Muscle layer of colon (tissue), 2 donors: ENCODE data around the gene RAB26.

Experiments
- H3K27ac ChIP-seq: one replicate; pipeline ENCODE4 v1.7.0; 2013; ENCODE audit warnings: low read depth, mild to moderate bottlenecking, low read length, moderate library complexity
- H3K27me3 ChIP-seq, 2 donors: one replicate each; pipeline ENCODE4 v1.7.0; 2013; ENCODE audit warnings: low read length in 2 of 2, mild to moderate bottlenecking in 2 of 2; ENCODE audit not compliant: insufficient read depth in 2 of 2, control insufficient read depth in 1 of 2
- H3K36me3 ChIP-seq: one replicate; pipeline ENCODE4 v1.7.0; 2013; ENCODE audit warnings: mild to moderate bottlenecking, low read length; ENCODE audit not compliant: insufficient read depth
- H3K4me1 ChIP-seq: one replicate; pipeline ENCODE4 v1.7.0; 2013; ENCODE audit warnings: mild to moderate bottlenecking, low read length; ENCODE audit not compliant: insufficient read depth
- H3K4me3 ChIP-seq, 2 donors: one replicate each; pipeline ENCODE4 v1.7.0; 2013; ENCODE audit warnings: low read length in 2 of 2, low read depth in 1 of 2, mild to moderate bottlenecking in 1 of 2, moderate library complexity in 1 of 2
- H3K9ac ChIP-seq: one replicate; pipeline ENCODE4 v1.7.0; 2013; ENCODE audit warnings: low read length
- H3K9me3 ChIP-seq: one replicate; pipeline ENCODE4 v1.7.0; 2013; ENCODE audit warnings: mild to moderate bottlenecking, low read length
- donor health status: abdominal sarcoma.
- donor health status: Adenocarcinoma of cecum.

RAB26 gene

GRCh38 chr16:2189252-2189893 lies 40.9 kb downstream of the RAB26 start:
- Histone ChIP-seq H3K4me1 (no peaks in the 10 kb centered on the region), H3K9ac (no peak overlapping the region), H3K36me3 (no peaks in the 10 kb centered on the region), H3K27me3 (peaks cover 0 to 10% of the 10 kb centered on the region in 2 donors), H3K9me3 (no peaks in the 10 kb centered on the region), H3K4me3 (no peak overlapping the region), H3K27ac (no peak overlapping the region)

DNA sequence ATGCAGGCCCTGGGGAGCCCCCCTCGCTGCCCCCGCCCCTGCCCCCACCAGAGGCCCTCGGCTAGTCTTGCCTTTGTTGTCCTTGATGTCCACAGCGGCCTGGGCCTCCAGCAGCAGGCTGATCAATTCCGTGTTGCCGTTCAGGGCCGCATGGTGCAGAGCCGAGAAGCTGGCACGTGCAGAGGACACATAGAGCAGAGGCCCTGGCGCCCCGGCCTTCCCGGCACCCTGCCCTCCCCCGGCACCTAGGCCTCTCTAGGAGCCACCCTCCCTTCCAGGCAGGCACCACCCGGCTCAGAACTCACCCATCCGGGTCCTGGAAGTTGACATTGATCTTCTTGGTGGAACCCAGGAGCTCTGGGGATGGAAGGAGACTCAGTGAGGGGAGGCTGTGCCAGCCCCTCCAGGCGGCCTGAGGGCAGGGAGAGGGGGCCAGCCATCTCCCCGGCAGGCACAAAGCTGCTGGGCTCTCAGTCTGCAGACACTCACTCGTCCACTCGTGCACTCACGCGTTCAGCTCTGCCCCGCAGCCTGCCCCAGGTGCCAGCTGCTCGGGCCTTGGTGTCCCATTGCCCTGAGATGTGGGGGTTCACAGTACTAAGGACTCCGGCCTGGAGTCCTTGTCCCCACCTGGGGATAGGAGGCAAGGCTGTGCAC lies 41.7 kb downstream of the RAB26 start:
- peaks cover 2 to 18% of the 10 kb centered on the region in 2 donors for H3K27me3 ChIP-seq
- no peak overlapping the region for H3K9ac ChIP-seq
- H3K9me3 ChIP-seq = no peaks in the 10 kb centered on the region
- no peak overlapping the region for H3K27ac ChIP-seq
- no peaks in the 10 kb centered on the region for H3K36me3 ChIP-seq
- H3K4me3 ChIP-seq = no peak overlapping the region
- no peaks in the 10 kb centered on the region for H3K4me1 ChIP-seq

DNA sequence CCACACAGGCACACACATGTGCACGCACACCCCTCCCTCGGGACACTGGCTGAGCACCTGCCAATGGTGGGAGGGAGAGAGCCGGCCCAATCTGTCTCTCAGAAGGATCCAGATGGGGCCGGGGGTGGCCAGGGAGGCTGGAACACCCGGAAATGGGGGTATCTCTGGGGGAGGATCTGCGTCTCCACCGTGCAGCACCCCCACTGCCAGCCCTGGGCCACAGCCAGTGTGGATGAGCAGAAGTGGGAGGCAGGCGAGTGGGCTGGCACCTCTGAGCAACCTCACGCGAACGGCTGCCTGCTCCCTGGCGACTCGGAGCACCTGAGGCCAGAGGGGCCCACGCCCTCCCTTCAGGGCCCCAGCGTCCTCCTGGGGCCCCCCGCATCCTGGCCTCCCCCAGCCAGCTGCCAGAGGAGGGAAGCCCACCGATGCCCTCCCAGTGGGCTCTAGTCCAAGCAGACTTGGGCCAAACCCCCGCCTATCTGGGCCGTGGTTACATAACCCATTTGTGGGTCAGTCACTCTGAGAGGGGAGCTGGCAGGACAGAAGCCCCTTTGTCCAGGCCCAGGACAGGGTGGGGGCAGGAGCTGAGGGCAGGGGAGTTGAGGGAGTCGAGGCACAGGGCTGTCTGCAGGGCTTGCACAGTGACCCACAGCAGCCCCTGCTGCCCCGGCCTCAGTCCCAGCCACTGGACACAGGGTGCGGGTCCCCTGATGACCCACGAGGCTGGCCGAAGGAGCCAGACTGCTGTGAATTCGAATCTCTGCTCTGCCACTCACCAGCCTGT lies 42.4 kb downstream of the RAB26 start:
- no peaks in the 10 kb centered on the region for H3K9me3 ChIP-seq
- peaks cover 5% of the 10 kb centered on the region for H3K4me1 ChIP-seq
- H3K27ac ChIP-seq = no peak overlapping the region
- no peak overlapping the region for H3K4me3 ChIP-seq
- peaks cover 9 to 25% of the 10 kb centered on the region in 2 donors for H3K27me3 ChIP-seq
- no peaks in the 10 kb centered on the region for H3K36me3 ChIP-seq
- no peak overlapping the region for H3K9ac ChIP-seq

GRCh38 chr16:2191446-2191706 lies 43.0 kb downstream of the RAB26 start:
- H3K9ac ChIP-seq = no peak overlapping the region

GRCh38 chr16:2194166-2194834 lies 45.9 kb downstream of the RAB26 start:
- Histone ChIP-seq H3K4me1 (peaks cover 5% of the 10 kb centered on the region), H3K27me3 (peaks cover 15 to 42% of the 10 kb centered on the region in 2 donors), H3K36me3 (no peaks in the 10 kb centered on the region), H3K9ac (no peak overlapping the region), H3K27ac (no peak overlapping the region), H3K4me3 (no peak overlapping the region), H3K9me3 (no peaks in the 10 kb centered on the region)

More at GRCh38 chr16:2191446-2191706, 43.0 kb downstream of the RAB26 start:
- Histone ChIP-seq H3K4me1 (peaks cover 5% of the 10 kb centered on the region), H3K4me3 (no peak overlapping the region), H3K27me3 (peaks cover 10 to 27% of the 10 kb centered on the region in 2 donors), H3K27ac (no peak overlapping the region), H3K9me3 (no peaks in the 10 kb centered on the region), H3K36me3 (no peaks in the 10 kb centered on the region)

DNA sequence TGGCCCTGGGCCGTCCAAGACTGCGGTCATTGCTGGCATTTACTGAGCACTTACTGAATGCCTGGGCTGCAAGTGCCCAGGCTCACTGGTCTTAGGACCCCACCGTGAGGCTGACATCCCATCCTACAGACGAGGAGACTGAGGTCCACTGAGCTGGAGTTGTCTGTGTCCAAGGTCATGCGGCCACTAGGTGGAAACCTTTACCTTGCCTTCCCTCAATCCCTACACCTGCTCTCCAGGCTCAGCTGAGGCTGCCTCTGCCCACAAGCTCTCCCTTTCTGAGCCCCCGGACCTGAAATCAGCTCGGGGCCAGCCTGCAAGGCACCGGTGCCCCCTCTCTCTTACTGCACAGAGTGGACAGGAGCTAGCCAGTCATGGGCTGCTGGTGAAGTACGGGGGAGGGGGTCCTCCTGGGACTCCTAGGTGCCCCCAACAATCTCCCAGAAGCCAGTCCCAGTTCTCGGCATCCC lies 46.5 kb downstream of the RAB26 start:
- Histone ChIP-seq H3K9me3 (no peaks in the 10 kb centered on the region), H3K4me3 (no peak overlapping the region), H3K27me3 (peaks cover 15 to 47% of the 10 kb centered on the region in 2 donors), H3K4me1 (peaks cover 5% of the 10 kb centered on the region), H3K27ac (no peak overlapping the region), H3K36me3 (no peaks in the 10 kb centered on the region), H3K9ac (no peak overlapping the region)

- Histone ChIP-seq H3K9ac (no peak overlapping the region), H3K27ac (no peak overlapping the region), H3K4me3 (no peak overlapping the region), H3K4me1 (peaks cover 5% of the 10 kb centered on the region), H3K36me3 (no peaks in the 10 kb centered on the region), H3K27me3 (peaks cover 15 to 47% of the 10 kb centered on the region in 2 donors), H3K9me3 (no peaks in the 10 kb centered on the region)
Measured at GRCh38 chr16:2195322-2196161, 47.1 kb downstream of the RAB26 start.

DNA sequence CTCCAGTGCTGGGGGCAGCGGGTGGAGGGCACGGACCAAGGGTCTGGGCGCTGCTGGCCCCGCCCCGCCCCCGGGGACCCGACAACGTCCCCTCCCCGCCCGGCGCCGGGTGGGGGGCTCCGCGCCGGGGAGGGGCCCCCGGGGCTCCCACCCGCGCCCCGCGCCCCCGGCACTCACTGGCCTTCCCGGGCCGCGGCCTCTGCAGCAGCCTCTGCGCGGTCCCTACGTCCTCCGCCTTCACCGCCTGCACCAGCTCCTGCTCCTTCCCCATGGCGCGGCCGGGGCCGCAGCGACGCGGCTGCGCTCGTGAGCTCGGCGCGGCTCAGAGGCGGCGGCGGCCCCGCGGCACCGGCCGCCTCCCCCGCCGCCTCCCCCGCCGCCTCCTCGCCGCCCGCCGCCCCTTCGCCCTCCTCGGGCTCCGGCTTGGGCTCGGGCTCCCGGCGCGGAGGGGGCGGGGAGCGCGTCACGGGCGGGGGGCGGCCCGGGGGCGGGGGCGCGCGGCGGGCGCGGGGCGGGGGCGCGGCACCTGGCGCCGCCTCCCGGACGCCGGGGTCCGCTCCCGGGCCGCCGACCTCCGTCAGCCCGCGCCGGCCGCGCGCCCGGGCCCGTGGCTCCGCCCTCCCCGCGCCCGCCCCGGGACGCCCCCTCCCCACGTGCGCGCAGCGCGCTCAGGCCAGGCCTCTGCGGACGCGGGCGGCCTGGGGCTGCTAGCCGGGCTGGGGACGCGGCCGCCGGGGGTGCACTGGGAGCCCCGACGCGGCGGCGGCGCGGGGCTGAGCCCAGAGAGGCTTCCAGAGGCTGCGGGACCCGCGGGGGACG lies 47.9 kb downstream of the RAB26 start, which contains the start of gene CASKIN1:
CASKIN1 (minus strand) TSS at position 444 of the 819 bp plus-strand sequence; CDS start at position 271, 173 bp downstream.
- Histone ChIP-seq H3K9me3 (no peaks in the 10 kb centered on the region), H3K4me1 (peaks cover 5% of the 10 kb centered on the region), H3K4me3 (no peak within 1 kb of the TSS), H3K36me3 (no peaks in the 10 kb centered on the region), H3K27ac (no peak within 1 kb of the TSS), H3K9ac (no peak within 1 kb of the TSS), H3K27me3 (peaks cover 15 to 47% of the 10 kb centered on the region in 2 donors)

DNA sequence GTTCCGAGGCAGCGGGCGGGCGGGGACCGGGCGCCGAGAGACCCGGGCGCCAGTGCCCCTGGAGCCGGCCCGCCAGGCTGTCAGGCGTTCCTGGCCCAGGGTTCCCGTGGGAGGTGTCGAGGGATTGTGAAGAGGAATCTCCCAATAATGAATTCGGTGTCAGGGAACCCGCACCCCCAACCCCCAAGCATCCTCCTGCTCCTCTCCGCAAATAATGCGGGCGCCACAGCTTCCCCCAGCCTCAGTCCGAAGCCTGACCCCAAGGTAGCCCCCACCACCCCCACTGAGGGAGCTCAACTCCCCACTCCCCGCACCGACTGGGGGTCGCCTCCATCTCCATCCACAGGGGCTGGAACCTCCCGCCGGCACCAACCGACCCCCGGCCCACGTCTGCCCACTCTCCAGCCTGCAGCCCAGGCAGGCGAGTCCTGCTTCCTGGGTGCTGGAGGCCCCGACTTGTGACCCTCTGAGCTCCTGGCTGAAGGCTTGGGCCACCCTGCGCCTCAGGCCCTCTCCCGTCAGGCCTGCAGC lies 48.6 kb downstream of the RAB26 start:
- no peaks in the 10 kb centered on the region for H3K36me3 ChIP-seq
- H3K9me3 ChIP-seq = no peaks in the 10 kb centered on the region
- peaks cover 15 to 47% of the 10 kb centered on the region in 2 donors for H3K27me3 ChIP-seq
- H3K4me1 ChIP-seq = peaks cover 5% of the 10 kb centered on the region
- no peak overlapping the region for H3K27ac ChIP-seq
- H3K4me3 ChIP-seq = no peak overlapping the region
- H3K9ac ChIP-seq = no peak overlapping the region

DNA sequence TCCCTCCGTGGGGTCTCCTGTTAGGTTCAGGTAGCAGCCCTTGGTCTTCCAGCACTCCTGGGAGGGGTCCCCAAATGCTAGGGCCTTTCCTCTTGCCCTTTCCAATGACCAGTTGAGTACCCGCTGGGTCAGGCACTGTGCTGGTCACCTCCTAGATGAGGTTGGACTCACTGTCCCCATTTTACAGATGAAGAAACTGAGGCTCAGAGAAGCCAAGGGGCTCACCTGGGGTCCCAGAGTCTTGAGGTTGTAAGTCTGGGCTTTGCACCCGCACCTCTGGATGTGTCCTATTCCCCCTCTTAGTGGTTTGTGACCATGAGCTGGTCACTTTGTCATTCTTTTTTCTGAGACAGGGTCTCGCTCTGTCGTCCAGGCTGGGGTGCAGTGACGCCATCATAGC lies 49.3 kb downstream of the RAB26 start:
- H3K27ac ChIP-seq = no peak overlapping the region
- peaks cover 5% of the 10 kb centered on the region for H3K4me1 ChIP-seq
- no peak overlapping the region for H3K9ac ChIP-seq
- no peaks in the 10 kb centered on the region for H3K9me3 ChIP-seq
- H3K27me3 ChIP-seq = peaks cover 15 to 47% of the 10 kb centered on the region in 2 donors
- no peaks in the 10 kb centered on the region for H3K36me3 ChIP-seq
- no peak overlapping the region for H3K4me3 ChIP-seq
